ENCODE data around the gene CAMTA1.
"Not testable (repeated sequence)": the region's sequence is repeated elsewhere in the genome, so short reads cannot be mapped to it uniquely, and the experiment has no call there.

CAMTA1 gene

DNA sequence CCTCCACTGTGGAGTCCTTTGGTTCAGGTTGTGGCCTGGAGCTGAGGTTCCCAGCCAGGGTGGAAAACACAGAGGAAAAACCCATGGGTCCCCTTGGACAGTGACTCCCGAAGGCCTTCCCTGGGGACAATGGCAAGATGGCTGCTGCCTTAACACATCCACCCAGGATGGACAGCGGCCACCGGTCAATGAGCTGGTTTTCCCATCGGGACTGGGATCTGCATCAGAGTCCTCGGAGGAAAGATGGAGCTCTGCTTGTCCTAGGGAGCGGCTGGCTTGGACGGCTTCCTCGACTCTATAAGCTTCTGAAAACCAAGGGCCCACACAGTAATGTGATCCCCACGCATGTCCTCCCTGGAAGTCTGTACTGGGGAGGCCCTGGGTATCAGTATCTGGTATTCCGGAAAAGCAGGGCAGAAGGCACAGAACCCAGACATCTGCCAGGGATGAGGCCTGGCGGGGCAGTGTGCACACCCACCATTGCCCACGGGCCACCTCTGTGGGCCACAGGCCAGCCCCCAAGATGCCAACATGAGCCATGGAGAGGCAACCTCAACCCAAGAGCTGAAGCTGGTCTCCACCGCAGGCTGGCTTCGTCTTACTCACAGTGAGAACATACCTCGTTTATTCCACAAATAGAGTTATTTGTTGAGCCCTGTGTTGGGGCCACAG lies 891.2 kb downstream of the CAMTA1 start:
- no peak for FAIRE-seq

DNA sequence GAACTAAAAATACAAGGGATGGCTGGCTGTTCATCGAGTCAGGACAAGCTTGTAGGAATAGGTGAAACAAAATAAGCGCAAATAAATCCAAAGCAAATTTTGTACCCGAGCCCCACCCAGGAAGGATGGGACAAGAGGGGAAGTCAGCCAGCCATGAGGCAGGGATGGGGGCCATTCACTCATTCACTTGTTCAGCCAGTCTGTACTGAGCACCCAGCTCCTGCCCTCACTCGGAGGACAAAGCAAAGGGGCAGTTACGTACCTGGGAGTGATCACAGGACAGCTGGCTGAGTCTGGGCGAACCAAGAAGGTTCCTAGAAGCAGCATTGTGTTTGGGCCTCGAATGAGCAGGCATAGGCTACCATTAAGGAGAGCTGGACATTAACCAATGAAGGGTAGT lies 891.9 kb downstream of the CAMTA1 start:
- no peak for FAIRE-seq

DNA sequence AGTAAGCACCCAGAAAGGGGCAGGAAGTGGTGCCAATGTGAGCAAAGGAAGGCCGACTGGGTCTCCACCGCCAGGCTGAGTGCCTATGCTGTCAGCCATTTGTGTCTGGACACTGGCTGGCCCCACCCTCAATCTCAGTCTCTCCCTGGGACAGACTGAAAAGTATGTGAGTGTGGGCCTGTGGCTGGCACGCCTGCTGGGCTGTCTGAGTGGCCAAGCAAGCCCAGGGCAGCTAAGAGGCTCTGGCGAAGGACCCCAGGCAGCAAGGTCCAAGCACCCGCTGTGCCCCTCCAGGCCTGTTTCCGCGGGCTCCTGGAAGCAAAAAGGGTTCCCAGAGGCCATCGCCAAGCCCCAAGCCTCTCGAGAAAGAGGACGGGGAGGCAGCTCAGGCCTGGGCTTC lies 892.6 kb downstream of the CAMTA1 start:
- no peak for FAIRE-seq

DNA sequence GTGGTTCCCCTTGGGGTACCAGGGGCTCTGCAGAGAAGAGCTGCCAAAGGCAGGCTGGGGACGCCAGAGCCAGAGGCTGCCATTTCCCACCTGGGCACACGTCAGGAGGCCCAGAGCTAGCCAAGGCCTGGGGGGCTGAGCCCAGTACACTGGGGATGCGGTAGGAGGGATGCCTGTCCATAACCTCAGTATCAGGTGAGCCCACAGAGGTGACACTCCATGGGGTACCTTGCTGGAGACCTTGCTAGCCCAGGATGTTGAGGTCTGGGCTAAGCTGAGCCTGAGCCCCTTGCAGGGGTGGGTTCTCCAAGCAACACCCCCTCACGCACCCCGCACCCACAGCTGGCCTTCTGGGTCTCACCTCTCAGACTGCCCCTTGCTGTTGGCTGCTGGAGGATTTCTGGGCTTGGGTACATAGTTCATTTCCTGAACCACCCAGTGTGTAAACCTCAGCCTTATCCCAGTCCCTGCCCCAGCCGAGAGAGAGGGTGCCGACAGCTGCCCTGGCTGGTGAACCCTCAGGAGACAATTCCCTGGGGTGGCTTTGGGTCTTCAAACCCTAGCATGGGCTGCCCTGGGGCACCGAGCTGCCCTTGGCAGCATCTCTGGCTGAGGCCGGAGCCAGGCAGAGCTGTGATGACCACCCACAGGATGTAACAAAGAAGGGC lies 893.4 kb downstream of the CAMTA1 start:
- FAIRE-seq, result no peak

DNA sequence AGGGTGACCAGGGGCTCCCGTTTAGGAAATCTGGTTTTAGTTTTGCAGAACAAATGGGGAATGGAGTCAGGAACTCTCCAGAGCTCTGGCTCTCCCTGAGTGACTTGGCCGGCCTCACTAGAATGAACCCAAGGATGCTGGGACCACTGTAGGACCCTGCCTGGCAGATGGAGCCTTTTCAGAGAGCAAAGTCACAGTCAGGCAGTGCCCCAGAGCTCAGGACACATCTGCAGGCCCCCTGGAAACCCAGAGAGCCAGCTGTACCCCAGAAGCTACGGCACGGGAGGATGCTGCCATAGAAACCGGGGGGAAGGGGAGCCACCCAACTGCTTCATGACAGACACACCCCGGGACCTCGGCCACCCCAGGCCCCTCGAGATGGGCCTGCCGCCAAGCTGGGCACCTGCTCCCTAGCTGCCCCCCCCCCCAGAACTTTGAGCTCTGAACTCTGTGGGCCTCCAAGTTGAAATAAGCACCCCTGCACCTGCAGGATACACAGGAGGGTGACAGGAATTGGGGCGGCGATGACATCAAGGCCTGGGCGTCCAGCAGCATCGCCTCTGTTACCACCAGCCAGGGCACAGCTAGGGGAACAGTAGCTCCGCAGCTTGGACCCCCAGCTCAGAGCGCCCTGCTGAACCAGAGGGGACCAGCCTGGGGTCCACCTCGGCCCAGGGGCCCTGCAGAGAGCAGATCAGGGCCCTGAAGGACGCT lies 894.1 kb downstream of the CAMTA1 start:
- FAIRE-seq, result no peak

DNA sequence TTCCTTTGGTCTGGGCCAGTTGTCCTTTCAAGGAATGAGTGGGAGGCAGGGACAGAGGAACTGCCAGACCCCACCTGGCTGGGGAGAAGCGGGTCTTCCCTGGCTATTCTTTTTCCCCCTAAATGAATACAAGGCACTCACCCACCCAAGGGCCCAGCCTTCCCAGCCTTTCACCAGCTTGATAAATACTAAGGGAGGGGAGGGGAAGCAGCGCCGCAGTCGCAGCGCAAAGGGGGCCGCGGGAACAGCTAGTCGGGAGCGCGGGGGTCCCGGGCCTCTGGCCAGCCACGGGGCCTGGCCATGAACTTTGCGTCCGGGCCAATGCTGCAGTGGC lies 894.6 kb downstream of the CAMTA1 start:
- FAIRE-seq, result no peak

DNA sequence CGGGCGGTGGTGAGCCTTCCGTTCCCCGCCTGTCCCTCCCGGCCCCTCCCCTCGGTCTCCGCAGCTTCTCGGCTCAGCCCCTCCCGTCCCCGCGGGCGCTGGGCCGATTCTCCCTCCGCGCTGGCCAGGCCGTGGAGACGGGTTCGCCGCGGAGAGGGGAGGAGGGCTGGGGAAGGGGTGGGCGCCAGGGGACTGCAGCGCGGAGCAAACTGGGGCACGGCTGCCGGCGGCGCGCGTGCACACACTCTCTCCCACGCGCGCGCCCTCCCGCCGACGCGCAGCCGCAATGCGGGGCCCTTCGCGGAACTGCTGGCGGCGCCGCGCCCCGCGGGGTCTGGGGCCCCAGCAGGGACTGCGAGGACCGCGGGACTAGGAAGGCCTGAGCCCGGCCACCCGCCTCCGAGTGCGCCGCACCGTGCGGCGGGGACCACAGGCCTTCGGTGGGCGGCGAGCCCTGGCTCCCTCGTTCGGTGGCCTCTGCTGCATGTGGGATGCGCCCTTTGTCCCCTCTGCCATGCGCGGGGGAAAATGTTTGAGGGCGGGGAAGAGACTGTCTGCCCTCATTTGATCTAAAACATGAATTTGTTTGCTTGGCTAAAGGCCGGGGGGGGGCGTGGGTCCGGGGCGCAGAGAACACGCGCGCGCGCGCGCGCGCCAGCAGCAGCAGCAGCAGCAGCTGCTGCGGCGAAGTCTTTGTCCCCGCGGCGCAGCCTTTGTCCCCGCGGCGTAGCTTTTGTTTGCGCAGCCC lies 895.1 kb downstream of the CAMTA1 start:
- no peak for FAIRE-seq

DNA sequence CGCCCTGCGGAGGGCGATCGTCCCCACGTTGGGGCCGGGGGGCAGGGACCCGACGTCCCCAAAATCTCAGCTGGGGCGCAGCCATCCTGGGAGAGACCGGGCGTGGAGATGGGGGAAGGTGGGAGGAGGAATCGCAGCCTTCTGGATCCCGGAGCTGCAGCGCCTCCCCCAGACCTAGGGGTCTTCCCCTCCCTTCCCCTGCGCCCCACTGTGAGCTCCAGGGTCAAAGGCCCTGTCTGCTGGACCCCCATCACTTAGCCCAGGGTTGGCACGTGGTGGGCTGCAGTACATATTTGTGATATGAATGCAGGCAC lies 895.7 kb downstream of the CAMTA1 start:
- FAIRE-seq, result no peak

DNA sequence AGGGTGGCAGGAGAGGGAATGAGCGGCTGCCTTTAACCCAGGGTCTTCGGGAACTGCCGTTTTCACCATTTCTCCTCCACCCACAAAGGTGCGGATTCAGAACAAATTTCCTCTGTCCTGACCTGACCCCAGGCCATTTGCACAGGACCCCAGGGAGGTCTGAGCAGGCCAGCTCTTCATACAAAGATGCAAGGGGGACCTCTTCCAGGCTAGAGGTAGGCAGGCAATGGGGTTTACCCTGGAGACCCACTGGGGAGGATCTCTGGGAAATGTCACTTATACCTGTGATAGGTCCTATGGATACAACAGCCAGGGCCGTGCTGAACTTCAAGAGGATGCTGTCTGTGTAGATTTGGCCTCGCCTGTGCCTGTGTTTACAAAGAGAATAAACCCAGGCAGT lies 896.1 kb downstream of the CAMTA1 start:
- no peak for FAIRE-seq

DNA sequence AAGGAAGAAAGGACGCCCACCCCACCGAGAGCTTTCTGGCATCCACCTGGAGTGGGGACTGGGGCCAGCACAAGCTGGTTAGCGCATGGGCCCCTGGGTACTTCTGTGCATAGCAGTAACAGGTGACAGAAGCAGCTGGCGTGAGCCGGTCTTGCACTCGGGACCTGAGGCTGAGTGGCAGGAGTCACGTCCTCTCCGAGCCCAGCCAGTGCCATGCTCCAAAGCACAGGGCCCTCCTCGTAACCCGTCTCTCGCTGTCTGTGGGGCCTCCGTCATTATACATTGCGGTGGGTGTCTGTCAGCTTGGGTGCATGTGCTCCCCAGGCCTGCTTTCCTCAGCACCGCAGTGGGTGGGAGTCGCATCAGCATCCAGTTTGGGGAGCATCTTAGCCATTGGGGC lies 898.3 kb downstream of the CAMTA1 start:
- no peak for FAIRE-seq

DNA sequence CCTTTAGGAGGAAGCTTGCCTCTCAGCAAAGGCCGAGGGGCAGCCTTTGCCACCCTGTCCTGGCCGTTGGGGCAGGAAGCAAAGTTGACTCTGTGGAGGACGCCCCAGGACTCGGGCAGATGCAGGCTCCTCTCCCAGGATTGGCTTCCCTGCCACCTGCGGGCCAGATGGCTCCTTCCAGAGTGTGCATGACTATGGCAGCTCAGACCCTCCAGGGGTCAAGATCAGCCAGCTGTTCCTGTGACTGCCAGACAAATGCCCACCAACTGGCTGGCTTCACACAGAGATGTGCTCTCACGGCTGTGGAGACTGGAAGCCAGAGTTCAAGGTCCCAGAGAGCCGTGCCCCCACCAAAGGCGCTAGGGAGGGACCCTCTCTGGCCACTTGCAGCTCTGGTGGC lies 898.9 kb downstream of the CAMTA1 start:
- no peak for FAIRE-seq

DNA sequence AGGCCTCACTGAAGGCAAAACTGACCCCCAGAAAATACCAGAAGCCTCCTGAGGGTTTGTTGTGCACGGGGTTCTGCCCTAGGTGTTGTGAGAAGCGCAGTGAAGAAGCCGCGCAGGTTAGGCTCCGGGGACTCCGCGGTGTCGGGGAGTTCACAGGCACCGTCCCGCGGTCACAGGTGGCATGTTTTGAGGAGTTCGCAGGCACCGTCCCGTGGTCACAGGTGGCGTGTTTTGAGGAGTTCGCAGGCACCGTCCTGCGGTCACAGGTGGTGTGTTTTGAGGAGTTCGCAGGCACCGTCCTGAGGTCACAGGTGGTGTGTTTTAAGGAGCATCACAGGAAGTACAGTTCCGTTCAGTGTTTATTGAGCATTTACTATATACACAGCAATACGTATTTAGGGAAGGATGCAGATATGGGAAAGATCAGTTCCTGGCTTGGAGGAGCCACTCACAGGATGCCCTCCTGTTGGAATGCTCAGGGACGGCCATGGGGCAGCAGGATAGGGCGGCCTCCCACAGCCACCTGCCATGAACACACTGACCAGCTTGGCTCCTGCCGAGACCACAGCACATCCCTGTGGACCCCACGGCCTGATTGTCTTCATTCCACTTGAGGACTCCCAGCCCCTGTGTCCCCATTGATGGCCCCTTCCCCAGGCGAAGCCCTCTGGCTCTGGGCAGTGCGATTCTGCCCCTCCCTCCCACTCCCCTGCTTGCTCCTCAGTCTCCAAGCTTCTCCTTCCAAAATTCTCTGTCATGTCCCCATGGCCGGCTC lies 899.8 kb downstream of the CAMTA1 start:
- FAIRE-seq, result no peak

DNA sequence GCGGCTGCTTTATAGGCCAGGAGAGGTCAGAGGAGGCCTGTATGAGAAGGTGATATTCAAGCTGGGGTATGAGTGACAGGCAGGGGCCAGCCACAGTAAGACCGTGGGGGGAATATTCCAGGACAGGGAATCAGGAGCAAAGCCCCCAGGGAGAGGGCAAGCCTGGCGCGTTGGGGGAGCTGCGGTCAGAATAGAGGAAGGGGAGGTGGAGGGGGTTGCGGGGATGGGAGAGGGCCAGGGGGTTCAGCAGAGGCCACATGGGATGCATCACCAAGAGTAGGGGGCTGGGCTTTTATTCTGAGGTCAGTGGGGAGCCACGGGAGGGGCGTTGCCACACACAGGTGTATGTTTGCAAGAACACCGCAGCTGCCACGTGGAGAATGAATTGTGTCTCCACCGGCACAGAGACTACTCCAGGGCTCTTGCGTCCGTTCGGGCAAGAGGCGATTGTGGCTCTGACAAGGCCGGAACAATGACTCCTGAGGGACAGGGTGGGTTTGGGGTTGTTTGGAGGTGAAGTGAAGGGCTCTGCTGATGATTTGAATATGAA lies 901.1 kb downstream of the CAMTA1 start:
- no peak for FAIRE-seq

DNA sequence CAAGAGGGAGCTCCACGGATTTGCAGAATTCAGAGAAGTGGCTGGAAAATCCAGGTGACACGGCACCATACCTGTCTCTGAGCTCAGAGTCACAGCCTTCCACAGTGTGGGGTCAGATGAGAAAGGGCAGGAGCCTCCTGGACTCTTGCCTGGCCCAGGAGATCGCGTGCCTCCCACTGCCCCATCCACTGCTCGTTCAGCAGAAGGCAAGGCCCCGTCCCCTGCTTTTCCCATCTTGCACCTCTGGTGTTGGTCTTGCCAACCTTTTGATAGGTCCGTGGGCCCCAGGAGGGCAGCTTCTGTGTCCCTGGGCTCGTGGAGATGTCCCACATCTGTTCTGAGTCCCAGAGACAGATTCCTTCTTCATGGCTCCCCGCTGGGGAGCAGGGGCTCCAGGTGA lies 902.2 kb downstream of the CAMTA1 start:
- no peak for FAIRE-seq

DNA sequence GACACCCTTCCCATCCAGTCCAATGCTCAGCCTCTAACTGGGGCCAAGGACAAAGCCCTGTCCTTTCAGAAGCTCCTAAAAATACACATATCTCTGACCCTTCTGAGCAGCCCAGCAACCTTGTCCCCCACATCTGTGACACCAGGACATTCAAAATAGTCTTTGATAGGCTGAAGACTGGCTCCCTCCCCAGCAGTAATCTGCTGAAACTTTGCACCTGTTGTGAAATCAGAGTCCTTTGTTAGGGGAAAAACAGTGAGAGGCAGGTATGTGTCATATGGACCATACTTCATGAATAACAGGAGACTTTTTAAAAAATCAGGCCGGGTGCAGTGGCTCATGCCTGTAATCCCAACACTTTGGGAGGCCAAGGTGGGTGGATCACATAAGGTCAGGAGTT lies 903.4 kb downstream of the CAMTA1 start:
- no peak for FAIRE-seq

DNA sequence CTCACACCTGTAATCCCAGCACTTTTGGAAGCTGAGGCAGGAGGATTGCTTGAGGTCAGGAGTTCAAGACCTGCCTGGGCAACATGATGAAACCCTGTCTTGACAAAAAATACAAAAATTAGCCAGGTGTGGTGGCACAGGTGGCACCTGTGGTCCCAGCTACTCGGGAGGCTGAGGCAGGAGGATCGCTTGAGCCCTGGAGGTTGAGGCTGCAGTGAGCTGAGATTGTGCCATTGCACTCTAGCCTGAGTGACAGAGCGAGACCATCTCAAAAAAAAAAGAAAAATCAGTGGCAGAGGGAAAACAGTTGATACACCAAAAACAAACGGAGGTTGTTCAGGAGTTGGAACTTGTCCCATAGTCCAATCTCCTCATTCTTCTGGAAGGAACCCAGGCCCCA lies 904.1 kb downstream of the CAMTA1 start:
- FAIRE-seq, result not testable (repeated sequence)

DNA sequence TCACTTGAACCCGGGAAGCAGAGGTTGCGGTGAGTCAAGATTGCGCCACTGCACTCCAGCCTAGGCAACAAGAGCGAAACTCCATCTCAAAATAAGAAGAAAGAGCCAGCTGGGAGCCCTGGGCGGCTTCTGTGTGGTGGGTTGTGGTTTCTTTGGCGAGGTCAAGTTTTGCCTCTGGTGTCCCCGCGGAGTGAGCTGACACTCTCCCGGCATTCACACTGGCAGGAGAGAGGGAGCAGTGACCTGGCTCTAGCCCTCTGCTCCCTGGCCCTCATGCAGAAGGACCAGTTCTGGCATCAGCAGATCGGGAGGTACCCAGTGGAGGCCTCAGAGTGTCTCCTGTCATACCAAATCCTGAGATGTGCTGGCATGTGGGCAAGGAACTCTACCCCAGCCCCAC lies 904.8 kb downstream of the CAMTA1 start:
- FAIRE-seq, result no peak

DNA sequence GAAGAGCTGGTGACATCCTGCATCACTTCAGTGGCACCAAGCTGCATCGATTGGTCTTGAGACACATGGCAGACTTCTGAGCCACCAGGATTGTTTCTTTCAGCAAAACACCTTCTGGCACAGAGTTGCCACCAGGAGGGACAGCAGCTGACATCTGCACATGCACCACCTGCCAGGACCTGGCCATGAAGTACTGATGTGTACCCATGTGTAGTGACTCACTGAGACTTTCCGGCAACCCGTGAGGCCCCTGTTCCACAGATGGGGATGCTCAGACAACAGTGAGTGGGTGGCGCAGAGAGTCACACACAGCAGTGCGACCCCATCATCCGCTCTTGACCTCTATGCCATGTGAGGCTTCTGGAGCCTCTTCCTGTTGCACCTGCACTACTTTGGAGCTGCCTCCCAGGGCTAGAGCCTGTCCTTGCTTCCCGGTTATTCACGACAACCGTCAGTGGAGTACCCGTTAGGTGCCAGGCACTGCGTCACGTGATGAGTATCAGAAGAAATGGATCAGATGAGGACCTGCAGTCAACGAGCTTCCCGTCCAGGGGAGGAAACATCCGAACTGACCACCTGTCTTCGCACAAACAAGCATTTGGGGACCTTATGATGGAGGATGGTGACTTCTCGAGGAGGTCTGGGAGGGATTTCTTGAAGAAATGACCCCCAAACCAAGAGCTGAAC lies 905.4 kb downstream of the CAMTA1 start:
- no peak for FAIRE-seq

DNA sequence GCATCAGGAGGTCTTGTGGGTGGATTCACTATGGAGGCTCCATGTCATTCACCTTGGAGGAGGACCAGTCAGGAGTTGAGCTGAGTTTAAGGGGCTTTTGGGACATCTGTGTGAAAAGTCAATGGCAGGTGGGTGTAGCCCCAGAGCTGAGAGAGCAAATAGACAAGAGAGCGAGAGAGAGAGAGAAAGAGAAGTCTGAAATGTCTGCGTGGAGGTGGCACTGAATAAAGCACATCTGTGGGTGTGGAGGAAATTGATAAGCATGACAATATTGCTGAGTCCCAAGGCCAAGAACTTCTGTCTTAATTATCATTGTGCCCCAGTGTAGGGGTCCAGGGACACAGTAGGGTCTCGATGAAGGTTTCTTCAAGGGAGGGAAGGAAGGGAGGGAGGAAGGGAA lies 906.3 kb downstream of the CAMTA1 start:
- FAIRE-seq, result no peak

DNA sequence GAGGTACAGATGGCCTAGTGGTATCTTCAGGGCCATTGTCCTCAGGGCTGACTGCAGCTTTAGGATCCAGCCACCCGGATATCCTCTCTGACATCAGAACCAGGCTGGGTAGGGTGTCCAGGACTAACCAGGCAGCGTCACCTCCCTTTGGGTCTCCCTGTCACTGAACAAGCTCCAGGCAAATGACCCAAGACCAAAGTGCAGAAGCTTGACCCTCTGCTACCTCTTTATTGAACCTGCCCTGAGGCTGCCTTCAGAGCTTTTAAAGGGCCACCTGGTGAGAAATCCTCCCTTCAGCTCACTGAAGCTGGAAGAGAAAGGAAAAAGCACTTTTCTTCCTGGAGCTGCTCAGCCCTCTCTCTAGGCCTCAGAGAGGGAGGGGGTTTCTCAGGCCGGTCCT lies 906.8 kb downstream of the CAMTA1 start:
- FAIRE-seq, result no peak

DNA sequence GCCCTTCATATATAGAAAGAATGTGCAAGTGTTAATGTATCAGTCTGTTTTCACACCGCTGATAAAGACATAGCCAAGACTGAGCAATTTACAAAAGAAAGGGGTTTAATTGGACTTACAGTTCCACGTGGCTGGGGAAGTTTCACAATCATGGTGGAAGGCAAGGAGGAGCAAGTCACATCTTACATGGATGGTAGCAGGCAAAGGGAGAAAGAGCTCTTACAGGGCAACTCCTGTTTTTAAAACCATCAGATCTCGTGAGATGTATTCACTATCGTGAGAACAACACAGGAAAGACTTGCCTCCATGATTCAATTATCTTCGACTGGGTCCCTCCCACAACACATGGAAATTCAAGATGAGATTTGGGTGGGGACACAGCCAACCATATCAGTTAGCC lies 907.8 kb downstream of the CAMTA1 start:
- FAIRE-seq, result not testable (repeated sequence)

DNA sequence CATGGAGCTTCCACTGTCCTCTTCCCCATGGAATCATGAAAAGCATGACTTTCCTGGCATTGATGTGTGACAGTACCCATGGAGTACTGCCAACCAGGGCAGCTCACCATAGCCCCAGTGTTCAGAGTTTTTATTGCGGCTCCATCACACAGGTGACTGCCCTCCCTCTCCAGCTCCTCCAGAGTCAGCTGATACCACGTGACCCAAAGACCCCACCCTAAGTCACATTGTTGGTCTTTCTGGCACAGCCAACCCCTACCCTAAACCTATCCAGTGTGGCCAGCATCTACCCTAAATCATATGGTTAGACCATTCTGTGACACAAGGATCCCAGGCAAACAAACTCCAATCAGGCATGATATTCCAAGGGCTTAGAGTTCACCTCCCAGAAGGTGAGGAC lies 908.4 kb downstream of the CAMTA1 start:
- FAIRE-seq, result no peak

Data from endometrium (tissue), 2 donors.